Osteoblast (primary cell): ENCODE results near the gene COL6A2. TPM values are rescaled to one million over a fixed set of nuclear protein-coding genes. Genes with fewer than 3 reads are reported as not detected.

Experiments used
- DNase-seq: peaks from one replicate; pipeline ENCODE4 v3.0.0; 2011; ENCODE audit warnings: low spot score, mixed read lengths; ENCODE audit not compliant: insufficient read length; ENCODE audit errors: missing footprints
- H2AFZ ChIP-seq: 2 replicates; pipeline ENCODE4 v1.6.0; 2011; ENCODE audit warnings: mild to moderate bottlenecking, low read length
- H3K27ac ChIP-seq: 2 replicates; pipeline ENCODE4 v1.5.1; 2011; ENCODE audit warnings: mild to moderate bottlenecking, low read depth, low read length, moderate library complexity
- H3K27me3 ChIP-seq: 2 replicates; pipeline ENCODE4 v1.6.0; 2012; ENCODE audit warnings: mild to moderate bottlenecking, control low read depth, inconsistent platforms, low read length, moderate library complexity; ENCODE audit not compliant: insufficient read depth
- H3K36me3 ChIP-seq: 2 replicates; pipeline ENCODE4 v1.5.1; 2011; ENCODE audit warnings: mild to moderate bottlenecking, low read length, control low read depth, moderate library complexity; ENCODE audit not compliant: insufficient read depth
- H3K4me1 ChIP-seq: 2 replicates; pipeline ENCODE4 v1.5.1; 2011; ENCODE audit warnings: mild to moderate bottlenecking, low read length, control low read depth, moderate library complexity; ENCODE audit not compliant: insufficient read depth
- H3K4me2 ChIP-seq: 2 replicates; pipeline ENCODE4 v1.6.0; 2011; ENCODE audit warnings: mild to moderate bottlenecking, low read length; ENCODE audit not compliant: insufficient read depth
- H3K4me3 ChIP-seq: fragments of 200-600 bp; sonication (generic); 3 replicates; pipeline ENCODE4 v1.5.1; 2012; ENCODE audit warnings: mild to moderate bottlenecking, low read length, inconsistent platforms; ENCODE audit not compliant: insufficient read depth
- H3K79me2 ChIP-seq: 2 replicates; pipeline ENCODE4 v1.6.0; 2012; ENCODE audit warnings: mild to moderate bottlenecking, low read length, control low read depth, inconsistent platforms; ENCODE audit not compliant: insufficient read depth
- H3K9me3 ChIP-seq: 2 replicates; pipeline ENCODE4 v1.5.1; 2011; ENCODE audit warnings: low read depth, low read length, control low read depth
- H4K20me1 ChIP-seq: 2 replicates; pipeline ENCODE4 v1.6.0; 2012; ENCODE audit warnings: mild to moderate bottlenecking, low read length, control low read depth; ENCODE audit not compliant: insufficient read depth
- total RNA-seq: library from RNA; depleted of rRNA; stranded (reverse); fragments of >200 nt; gene quantifications from 2 replicates; pipeline ENCODE4 v1.2.3, GENCODE V29; 2012
- TF ChIP-seq, protein P1 (sequence below): IDR thresholded peaks from 2 replicates; pipeline ENCODE4 v1.5.1; 2011; ENCODE audit warnings: mild to moderate bottlenecking, low read depth, low read length, moderate library complexity; ENCODE audit errors: extremely low read depth

COL6A2 gene
- total RNA-seq, 1 donor: 1,265 TPM

- Histone ChIP-seq H3K9me3 (peaks cover 5% of the 10 kb centered on the region), H3K27me3 (no peaks in the 10 kb centered on the region), H2AFZ (no peak overlapping the region), H3K4me2 (no peak overlapping the region), H3K4me3 (no peak overlapping the region), H3K27ac (no peak overlapping the region), H4K20me1 (no peaks in the 10 kb centered on the region), H3K36me3 (no peaks in the 10 kb centered on the region), H3K4me1 (peaks cover 17% of the 10 kb centered on the region), H3K79me2 (no peaks in the 10 kb centered on the region)
- TF ChIP-seq, protein P1, sequence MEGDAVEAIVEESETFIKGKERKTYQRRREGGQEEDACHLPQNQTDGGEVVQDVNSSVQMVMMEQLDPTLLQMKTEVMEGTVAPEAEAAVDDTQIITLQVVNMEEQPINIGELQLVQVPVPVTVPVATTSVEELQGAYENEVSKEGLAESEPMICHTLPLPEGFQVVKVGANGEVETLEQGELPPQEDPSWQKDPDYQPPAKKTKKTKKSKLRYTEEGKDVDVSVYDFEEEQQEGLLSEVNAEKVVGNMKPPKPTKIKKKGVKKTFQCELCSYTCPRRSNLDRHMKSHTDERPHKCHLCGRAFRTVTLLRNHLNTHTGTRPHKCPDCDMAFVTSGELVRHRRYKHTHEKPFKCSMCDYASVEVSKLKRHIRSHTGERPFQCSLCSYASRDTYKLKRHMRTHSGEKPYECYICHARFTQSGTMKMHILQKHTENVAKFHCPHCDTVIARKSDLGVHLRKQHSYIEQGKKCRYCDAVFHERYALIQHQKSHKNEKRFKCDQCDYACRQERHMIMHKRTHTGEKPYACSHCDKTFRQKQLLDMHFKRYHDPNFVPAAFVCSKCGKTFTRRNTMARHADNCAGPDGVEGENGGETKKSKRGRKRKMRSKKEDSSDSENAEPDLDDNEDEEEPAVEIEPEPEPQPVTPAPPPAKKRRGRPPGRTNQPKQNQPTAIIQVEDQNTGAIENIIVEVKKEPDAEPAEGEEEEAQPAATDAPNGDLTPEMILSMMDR: no peak
- DNase-seq: peak; percentile 22
Observed at GRCh38 chr21:46087641-46088040, 10.3 kb upstream of the COL6A2 start.

DNA sequence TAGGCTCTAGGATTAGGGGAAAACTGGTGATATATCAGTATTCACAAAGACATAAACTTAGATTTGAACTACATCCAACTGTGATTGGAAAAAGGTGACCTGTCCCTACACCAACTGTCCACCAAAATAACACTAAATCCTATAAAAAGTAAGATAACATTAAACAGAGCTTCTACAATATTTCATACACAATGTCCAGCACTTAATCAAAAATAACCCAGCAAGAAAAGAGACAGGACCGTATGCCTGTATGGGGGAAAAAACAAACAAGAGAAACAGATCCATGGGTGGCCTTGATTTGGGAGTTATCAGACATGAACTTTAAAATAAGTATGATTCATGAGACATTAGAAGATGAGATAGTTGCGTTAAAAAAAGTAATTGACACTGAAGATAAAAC lies 9.7 kb upstream of the COL6A2 start:
- H3K27me3 ChIP-seq: no peaks in the 10 kb centered on the region
- H3K4me2 ChIP-seq: no peak overlapping the region
- TF ChIP-seq, protein P1: no peak
- H3K4me3 ChIP-seq: no peak overlapping the region
- peaks cover 5% of the 10 kb centered on the region for H3K9me3 ChIP-seq
- no peak overlapping the region for H3K27ac ChIP-seq
- peaks cover 22% of the 10 kb centered on the region for H3K4me1 ChIP-seq
- no peaks in the 10 kb centered on the region for H4K20me1 ChIP-seq
- no peaks in the 10 kb centered on the region for H3K36me3 ChIP-seq
- H2AFZ ChIP-seq: no peak overlapping the region
- DNase-seq: no peak
- H3K79me2 ChIP-seq: no peaks in the 10 kb centered on the region

DNA sequence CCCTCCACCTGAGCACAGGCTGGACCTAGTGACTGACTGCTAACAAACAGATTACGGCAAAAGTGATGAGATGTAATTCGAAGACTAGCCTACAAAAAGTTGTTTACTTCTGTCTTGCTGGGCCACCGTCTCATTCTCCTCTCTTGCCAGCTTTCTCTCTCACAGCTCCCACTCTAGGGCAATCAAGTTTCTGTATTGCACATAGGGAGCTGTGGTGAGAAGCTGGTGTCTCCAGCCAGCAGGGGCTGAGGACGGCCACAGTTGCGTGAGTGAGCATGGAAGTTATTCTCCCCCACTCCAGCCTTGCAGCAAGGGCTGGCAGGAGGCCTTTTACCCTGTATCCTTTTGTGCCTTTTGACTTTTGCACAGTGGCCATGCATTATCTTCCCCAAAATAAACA lies 8.6 kb upstream of the COL6A2 start:
- Histone ChIP-seq H3K36me3 (no peaks in the 10 kb centered on the region), H3K4me2 (no peak overlapping the region), H4K20me1 (no peaks in the 10 kb centered on the region), H3K4me3 (no peak overlapping the region), H3K27ac (no peak overlapping the region), H2AFZ (no peak overlapping the region), H3K4me1 (peaks cover 19% of the 10 kb centered on the region), H3K9me3 (peaks cover 5% of the 10 kb centered on the region), H3K79me2 (no peaks in the 10 kb centered on the region), H3K27me3 (no peaks in the 10 kb centered on the region)
- TF ChIP-seq, protein P1: no peak
- DNase-seq: peak; percentile 26

DNA sequence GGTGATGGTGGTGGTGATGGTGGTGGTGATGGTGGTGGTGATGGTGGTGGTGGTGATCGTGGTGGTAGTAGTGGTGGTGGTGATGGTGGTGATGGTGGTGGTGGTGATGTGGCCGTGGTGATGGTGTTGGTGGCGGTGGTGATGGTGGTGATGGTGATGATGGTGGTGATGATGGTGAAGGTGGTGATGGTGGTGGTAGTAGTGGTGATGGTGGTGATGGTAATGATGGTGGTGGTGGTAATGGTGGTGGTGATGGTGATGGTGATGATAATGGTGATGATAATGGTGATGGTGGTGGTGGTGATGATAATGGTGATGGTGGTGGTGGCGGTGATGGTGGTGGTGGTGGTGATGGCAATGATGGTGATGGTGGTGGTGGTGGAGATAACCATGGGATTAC lies 6.8 kb upstream of the COL6A2 start:
- H4K20me1 ChIP-seq: no peaks in the 10 kb centered on the region
- H3K27me3 ChIP-seq: no peaks in the 10 kb centered on the region
- peak overlapping the region; percentile 96 for H3K27ac ChIP-seq
- H3K79me2 ChIP-seq: no peaks in the 10 kb centered on the region
- H3K4me1 ChIP-seq: peaks cover 19% of the 10 kb centered on the region
- H3K36me3 ChIP-seq: no peaks in the 10 kb centered on the region
- H3K4me2 ChIP-seq: no peak overlapping the region
- H3K4me3 ChIP-seq: no peak overlapping the region
- no peak overlapping the region for H2AFZ ChIP-seq
- H3K9me3 ChIP-seq: peaks cover 5% of the 10 kb centered on the region
- TF ChIP-seq, protein P1: no peak
- no peak for DNase-seq
